ENCODE results near the gene HMGCR.

- no peak for TF ChIP-seq CTCF (IDR thresholded peaks at IDR 0.05; ENCODE audit: insufficient read depth, low read length)
- no peak for TF ChIP-seq POLR2AphosphoS5 (IDR thresholded peaks at IDR 0.05; ENCODE audit: low read depth)
- TF ChIP-seq GABPA (IDR thresholded peaks at IDR 0.05; ENCODE audit: low read depth), result no peak
- TF ChIP-seq SPI1 (IDR thresholded peaks at IDR 0.05; ENCODE audit: borderline replicate concordance, low read depth), result no peak
- no peak for TF ChIP-seq REST (IDR thresholded peaks at IDR 0.05; ENCODE audit: insufficient replicate concordance, low read depth)
Measured at GRCh38 chr5:75331095-75332090, 5.6 kb upstream of the HMGCR start.
